ENCODE data around the gene SLC41A2.
"Not testable (repeated sequence)": the region's sequence is repeated elsewhere in the genome, so short reads cannot be mapped to it uniquely, and the experiment has no call there.

The SLC41A2 gene

GRCh38 chr12:104963757-104964156 lies 5.7 kb upstream of the SLC41A2 start:
- no peak for DNase-seq (ENCODE audit: low read depth)

GRCh38 chr12:104960464-104960863 lies 2.4 kb upstream of the SLC41A2 start:
- no peak for DNase-seq (ENCODE audit: low read depth)

- DNase-seq (ENCODE audit: low read depth): no peak
Measured at GRCh38 chr12:104959335-104959841, 1.3 kb upstream of the SLC41A2 start.

- no peak for DNase-seq (ENCODE audit: low read depth)
Measured at GRCh38 chr12:104958805-104959334, 780 bp upstream of the SLC41A2 start.

GRCh38 chr12:104957719-104958000 lies 430 bp downstream of the SLC41A2 start:
- DNase-seq (ENCODE audit: low read depth): peak; percentile 29

- DNase-seq (ENCODE audit: low read depth): no peak
Measured at GRCh38 chr12:104956870-104957718, 996 bp downstream of the SLC41A2 start.

- no peak for DNase-seq (ENCODE audit: low read depth)
Measured at GRCh38 chr12:104955703-104956102, 2.4 kb downstream of the SLC41A2 start.

- DNase-seq (ENCODE audit: low read depth): no peak
Measured at GRCh38 chr12:104953323-104953722, 4.8 kb downstream of the SLC41A2 start.

GRCh38 chr12:104952816-104953215 lies 5.3 kb downstream of the SLC41A2 start:
- DNase-seq (ENCODE audit: low read depth): no peak

GRCh38 chr12:104951759-104952509 lies 6.2 kb downstream of the SLC41A2 start:
- no peak for DNase-seq (ENCODE audit: low read depth)

- not testable (repeated sequence) for DNase-seq (ENCODE audit: low read depth)
Measured at GRCh38 chr12:104948716-104949115, 9.4 kb downstream of the SLC41A2 start.

- DNase-seq (ENCODE audit: low read depth): no peak
Measured at GRCh38 chr12:104944252-104944651, 13.8 kb downstream of the SLC41A2 start.

GRCh38 chr12:104943401-104943800 lies 14.7 kb downstream of the SLC41A2 start:
- not testable (repeated sequence) for DNase-seq (ENCODE audit: low read depth)

- DNase-seq (ENCODE audit: low read depth): no peak
Measured at GRCh38 chr12:104942075-104942474, 16.0 kb downstream of the SLC41A2 start.

GRCh38 chr12:104941454-104941853 lies 16.6 kb downstream of the SLC41A2 start:
- no peak for DNase-seq (ENCODE audit: low read depth)

GRCh38 chr12:104939089-104939488 lies 19.0 kb downstream of the SLC41A2 start:
- DNase-seq (ENCODE audit: low read depth): no peak

- DNase-seq (ENCODE audit: low read depth): no peak
Measured at GRCh38 chr12:104938371-104938770, 19.7 kb downstream of the SLC41A2 start.

- DNase-seq (ENCODE audit: low read depth): no peak
Measured at GRCh38 chr12:104935886-104936285, 22.2 kb downstream of the SLC41A2 start.

- DNase-seq (ENCODE audit: low read depth): no peak
Measured at GRCh38 chr12:104933778-104934177, 24.3 kb downstream of the SLC41A2 start.

- no peak for DNase-seq (ENCODE audit: low read depth)
Measured at GRCh38 chr12:104933128-104933527, 25.0 kb downstream of the SLC41A2 start.

GRCh38 chr12:104930388-104931326 lies 27.4 kb downstream of the SLC41A2 start:
- peak; percentile 23 for DNase-seq (ENCODE audit: low read depth)

GRCh38 chr12:104929977-104930376 lies 28.1 kb downstream of the SLC41A2 start:
- no peak for DNase-seq (ENCODE audit: low read depth)

Data from activated T-cell treated with anti-CD3 and anti-CD28 coated beads for 48 hours (primary cell).